IMR-90 (cell line): ENCODE measurements around the gene CEACAM8. TPM values are rescaled to one million over a fixed set of nuclear protein-coding genes. Genes with fewer than 3 reads are reported as not detected.

Experiments
- ATAC-seq: fragments of 200-7000 bp; cut with Tn5 transposase; 2 replicates; pipeline ENCODE4 v1.9.1; 2020; ENCODE audit warnings: low read depth, mild to moderate bottlenecking, moderate library complexity
- BruUV-seq: library from RNA; stranded (reverse); fragments of 400-500 nt; replicated peaks from 2 replicates; lab custom pipeline; 2021; lab: Mats Ljungman, UMichigan
- CTCF ChIA-PET: fragments of 300-600 bp; formaldehyde crosslinking; extraction: SDS; loops from one replicate; lab custom pipeline; 2021; ENCODE audit warnings: antibody characterized with exemption; lab: Yijun Ruan, JAX
- POLR2A ChIA-PET: fragments of 300-600 bp; sonication (Branson Sonifier 250); formaldehyde crosslinking; loops from one replicate; lab custom pipeline; 2022; ENCODE audit warnings: antibody characterized with exemption; ENCODE audit not compliant: unreplicated experiment; lab: Charles Lee
- DNase-seq: peaks from one replicate; pipeline ENCODE4 v3.0.0; 2013
- H2AFZ ChIP-seq: replicated peaks from 2 replicates; pipeline ENCODE3; 2013; ENCODE audit warnings: low read length, mild to moderate bottlenecking; ENCODE audit not compliant: poor library complexity
- H2AK5ac ChIP-seq: 2 replicates; pipeline ENCODE4 v1.6.1; 2013; ENCODE audit warnings: low read depth, low read length, inconsistent platforms
- H2AK9ac ChIP-seq: replicated peaks from 2 replicates; pipeline ENCODE3; 2013; ENCODE audit warnings: mild to moderate bottlenecking, low read depth, low read length, moderate library complexity; ENCODE audit not compliant: poor library complexity
- H2BK120ac ChIP-seq: 2 replicates; pipeline ENCODE4 v1.6.1; 2013; ENCODE audit warnings: low read depth, low read length, inconsistent platforms
- H2BK15ac ChIP-seq: 3 replicates; pipeline ENCODE4 v1.6.1; 2013; ENCODE audit warnings: low read depth, low read length, inconsistent platforms
- H2BK20ac ChIP-seq: 2 replicates; pipeline ENCODE4 v1.6.1; 2013; ENCODE audit warnings: low read depth, mild to moderate bottlenecking, inconsistent platforms, low read length, moderate library complexity
- H2BK5ac ChIP-seq: 2 replicates; pipeline ENCODE4 v1.6.1; 2013; ENCODE audit warnings: mild to moderate bottlenecking, low read depth, low read length, inconsistent platforms; ENCODE audit not compliant: poor library complexity, severe bottlenecking
- H3K14ac ChIP-seq: replicated peaks from 2 replicates; pipeline ENCODE4 v1.6.1; 2013; ENCODE audit warnings: low read depth, low read length, inconsistent platforms
- H3K18ac ChIP-seq: 2 replicates; pipeline ENCODE4 v1.6.1; 2013; ENCODE audit warnings: low read depth, low read length, control low read depth
- H3K23ac ChIP-seq: 2 replicates; pipeline ENCODE4 v1.6.1; 2013; ENCODE audit warnings: low read depth, low read length, inconsistent platforms
- H3K27ac ChIP-seq: 2 replicates; pipeline ENCODE4 v1.5.1; 2013; ENCODE audit warnings: mild to moderate bottlenecking, control low read depth, low read length; ENCODE audit not compliant: insufficient read depth
- H3K27me3 ChIP-seq: 2 replicates; pipeline ENCODE4 v1.6.1; 2013; ENCODE audit warnings: low read length; ENCODE audit not compliant: control insufficient read depth, insufficient read depth
- H3K36me3 ChIP-seq: 2 replicates; pipeline ENCODE4 v1.6.1; 2013; ENCODE audit warnings: low read length, mixed read lengths; ENCODE audit not compliant: control insufficient read depth, insufficient read depth
- H3K4ac ChIP-seq: 2 replicates; pipeline ENCODE4 v1.6.1; 2013; ENCODE audit warnings: low read depth, low read length, inconsistent platforms
- H3K4me1 ChIP-seq: 2 replicates; pipeline ENCODE4 v1.6.1; 2013; ENCODE audit warnings: low read length, mixed read lengths; ENCODE audit not compliant: control insufficient read depth, insufficient read depth
- H3K4me2 ChIP-seq: 2 replicates; pipeline ENCODE4 v1.6.1; 2013; ENCODE audit warnings: low read depth, mild to moderate bottlenecking, control low read depth, low read length, moderate library complexity
- H3K4me3 ChIP-seq: 2 replicates; pipeline ENCODE4 v1.5.1; 2013; ENCODE audit warnings: low read depth, mild to moderate bottlenecking, control low read depth, low read length, moderate library complexity; ENCODE audit not compliant: insufficient read depth
- H3K56ac ChIP-seq: 2 replicates; pipeline ENCODE4 v1.6.1; 2013; ENCODE audit warnings: low read length, inconsistent platforms; ENCODE audit not compliant: insufficient read depth; ENCODE audit errors: extremely low read depth
- H3K79me1 ChIP-seq, 2 experiments: 2 replicates each; pipeline ENCODE4 v1.6.1; 2013; ENCODE audit warnings: low read length in 2 of 2, inconsistent platforms in 1 of 2, low read depth in 1 of 2
- H3K9ac ChIP-seq: 2 replicates; pipeline ENCODE4 v1.6.1; 2013; ENCODE audit warnings: low read depth, low read length, control low read depth
- H3K9me1 ChIP-seq: 2 replicates; pipeline ENCODE4 v1.6.1; 2013; ENCODE audit warnings: low read length, inconsistent platforms; ENCODE audit not compliant: insufficient read depth
- H3K9me3 ChIP-seq: 2 replicates; pipeline ENCODE4 v1.6.1; 2013; ENCODE audit warnings: low read length; ENCODE audit not compliant: control insufficient read depth, insufficient read depth
- H4K20me1 ChIP-seq: 2 replicates; pipeline ENCODE4 v1.6.1; 2013; ENCODE audit warnings: low read length, inconsistent platforms; ENCODE audit not compliant: insufficient read depth
- H4K5ac ChIP-seq: 2 replicates; pipeline ENCODE4 v1.6.1; 2013; ENCODE audit warnings: mild to moderate bottlenecking, low read depth, low read length, control low read depth
- H4K8ac ChIP-seq, 2 experiments: 2 replicates each; pipeline ENCODE4 v1.6.1; 2013; ENCODE audit warnings: low read depth in 2 of 2, low read length in 2 of 2, control low read depth in 1 of 2, inconsistent platforms in 1 of 2
- H4K91ac ChIP-seq: 2 replicates; pipeline ENCODE4 v1.6.1; 2013; ENCODE audit warnings: low read depth, low read length, inconsistent platforms; ENCODE audit not compliant: insufficient read depth
- BHLHE40 ChIP-seq: fragments of 150-350 bp; IDR thresholded peaks from 2 replicates; pipeline ENCODE4 v1.6.1; 2016; ENCODE audit warnings: mild to moderate bottlenecking, low read depth, low read length
- CHD1 ChIP-seq: IDR thresholded peaks from 2 replicates; pipeline ENCODE4 v1.6.1; 2012; ENCODE audit warnings: low read depth, low read length, improper control_type of control experiment
- CTCF ChIP-seq: conservative IDR thresholded peaks from 2 replicates; pipeline ENCODE4 v1.5.1; 2012; ENCODE audit warnings: mild to moderate bottlenecking, low read depth, low read length, improper control_type of control experiment
- ELK1 ChIP-seq: fragments of 150-350 bp; IDR thresholded peaks from 2 replicates; pipeline ENCODE4 v1.6.1; 2016; ENCODE audit warnings: low read depth, mild to moderate bottlenecking, low read length, moderate library complexity, borderline replicate concordance
- FOS ChIP-seq: fragments of 150-350 bp; IDR thresholded peaks from 2 replicates; pipeline ENCODE4 v1.6.1; 2016; ENCODE audit warnings: low read depth, low read length
- MAZ ChIP-seq: IDR thresholded peaks from 2 replicates; pipeline ENCODE4 v1.6.1; 2012; ENCODE audit warnings: low read depth, mild to moderate bottlenecking, low read length, improper control_type of control experiment, moderate library complexity, borderline replicate concordance
- POLR2A ChIP-seq: IDR thresholded peaks from 2 replicates; pipeline ENCODE4 v1.6.1; 2012; ENCODE audit warnings: mild to moderate bottlenecking, low read depth, low read length
- RCOR1 ChIP-seq: IDR thresholded peaks from 2 replicates; pipeline ENCODE4 v1.6.1; 2012; ENCODE audit warnings: mild to moderate bottlenecking, low read length, improper control_type of control experiment; ENCODE audit not compliant: insufficient replicate concordance
- RFX5 ChIP-seq: IDR thresholded peaks from 2 replicates; pipeline ENCODE4 v1.8.0; 2012; ENCODE audit warnings: low read depth, mild to moderate bottlenecking, low read length, moderate library complexity
- USF2 ChIP-seq: fragments of 150-350 bp; IDR thresholded peaks from 2 replicates; pipeline ENCODE4 v1.6.1; 2017; ENCODE audit warnings: mild to moderate bottlenecking, antibody characterized with exemption, low read length, low read depth
- dilution Hi-C: fragments of 300-500 bp; cut with HindIII; formaldehyde crosslinking; loops from one replicate; pipeline ENCODE4 v1.14.3; 2018; ENCODE audit warnings: low sequenced_read_pairs; ENCODE audit not compliant: unreplicated experiment
- in situ Hi-C: fragments of 300-500 bp; cut with MboI; formaldehyde crosslinking; loops from 3 replicates; pipeline ENCODE4 v1.14.3; 2019; ENCODE audit warnings: low sequenced_read_pairs, inconsistent platforms, mixed read lengths
- intact Hi-C: fragments of 100-400 bp; cut with micrococcal nuclease; formaldehyde crosslinking; loops from 2 replicates; pipeline ENCODE4 v1.10.0; 2022
- polyA plus RNA-seq, 3 experiments: library from polyadenylated mRNA; depleted of rRNA; stranded (reverse); fragments of >200 nt; gene quantifications; 2 replicates each; pipeline ENCODE4 v1.2.3, GENCODE V29; 2012; ENCODE audit warnings: low replicate concordance in 1 of 3
- total RNA-seq: library from RNA; depleted of rRNA; stranded (reverse); fragments of >200 nt; gene quantifications from 2 replicates; pipeline ENCODE4 v1.2.3, GENCODE V29; 2012

CEACAM8 gene
- total and polyA plus RNA-seq, 2 of the 4 experiments (the other 2 are of a cell fraction) = not detected

GRCh38 chr19:42634409-42635232, 39.9 kb upstream of the CEACAM8 start (continued):
- no peak for TF ChIP-seq USF2

GRCh38 chr19:42629191-42629590, 34.5 kb upstream of the CEACAM8 start:
- ChIA-PET POLR2A (no interaction called here), CTCF (no interaction called here)
- Histone ChIP-seq H3K9me1 (no peaks in the 10 kb centered on the region), H3K18ac (no peak overlapping the region), H2AFZ (no peak overlapping the region), H3K36me3 (no peaks in the 10 kb centered on the region), H4K20me1 (no peaks in the 10 kb centered on the region), H2AK9ac (no peak overlapping the region), H2BK20ac (no peak overlapping the region), H3K4me3 (no peak overlapping the region), H2AK5ac (no peak overlapping the region), H3K14ac (no peak overlapping the region), H3K27ac (no peak overlapping the region), H3K4me2 (no peak overlapping the region), H3K4me1 (no peaks in the 10 kb centered on the region), H3K27me3 (peaks cover 31% of the 10 kb centered on the region), H4K8ac (no peak overlapping the region), H3K9me3 (peaks cover 2% of the 10 kb centered on the region; the same call in 1 of the 2 replicates), H2BK5ac (no peak overlapping the region), H2BK120ac (no peak overlapping the region), H2BK15ac (no peak overlapping the region), H3K9ac (no peak overlapping the region), H3K23ac (no peak overlapping the region), H3K56ac (no peak overlapping the region), H4K5ac (no peak overlapping the region), H3K4ac (no peak overlapping the region), H4K91ac (no peak overlapping the region), H3K79me1 (no peaks in the 10 kb centered on the region)
- no TSS peak for BruUV-seq
- intact Hi-C loops (no loop called here), dilution Hi-C loops (no loop called here), in situ Hi-C loops (no loop called here)
- no peak for TF ChIP-seq BHLHE40
- no peak for TF ChIP-seq CHD1
- no peak for TF ChIP-seq RFX5
- no peak for TF ChIP-seq ELK1
- no peak for TF ChIP-seq POLR2A
- no peak for TF ChIP-seq RCOR1
- TF ChIP-seq USF2 = no peak
- TF ChIP-seq MAZ = no peak
- no peak for TF ChIP-seq FOS
- no peak for TF ChIP-seq CTCF
- DNase-seq (no peak), ATAC-seq (no peak)
